ENCODE results near the gene ESYT2.
"Not testable (repeated sequence)": the region's sequence is repeated elsewhere in the genome, so short reads cannot be mapped to it uniquely, and the experiment has no call there.

ESYT2 gene

GRCh38 chr7:158702944-158703343, 126.4 kb downstream of the ESYT2 start:
- no peak for TF ChIP-seq CTCF (IDR thresholded peaks at IDR 0.05)

GRCh38 chr7:158702196-158702595, 127.1 kb downstream of the ESYT2 start:
- Histone ChIP-seq H3K4me3 (ENCODE audit: low read depth in 1 of 2, low read length in 1 of 2) (no peak overlapping the region), H3K4me1 (ENCODE audit: control insufficient read depth in 1 of 2, insufficient read depth in 1 of 2, low read depth in 1 of 2, low read length in 1 of 2) (peaks cover 26 to 27% of the 10 kb centered on the region in 2 experiments), H3K9me3 (no peaks in the 10 kb centered on the region), H3K27me3 (no peaks in the 10 kb centered on the region), H3K27ac (no peak overlapping the region), H3K36me3 (no peaks in the 10 kb centered on the region)
- no peak for TF ChIP-seq CTCF (IDR thresholded peaks at IDR 0.05)

More at GRCh38 chr7:158702944-158703343, 126.4 kb downstream of the ESYT2 start:
- H3K27me3 ChIP-seq: no peaks in the 10 kb centered on the region
- H3K9me3 ChIP-seq: no peaks in the 10 kb centered on the region
- H3K36me3 ChIP-seq: no peaks in the 10 kb centered on the region
- peaks cover 26 to 27% of the 10 kb centered on the region in 2 experiments for H3K4me1 ChIP-seq (ENCODE audit: control insufficient read depth in 1 of 2, insufficient read depth in 1 of 2, low read depth in 1 of 2, low read length in 1 of 2)
- no peak overlapping the region for H3K4me3 ChIP-seq (ENCODE audit: low read depth in 1 of 2, low read length in 1 of 2)
- H3K27ac ChIP-seq: no peak overlapping the region

GRCh38 chr7:158700008-158700407, 129.3 kb downstream of the ESYT2 start:
- H3K27me3 ChIP-seq: no peaks in the 10 kb centered on the region
- no peak overlapping the region for H3K4me3 ChIP-seq (ENCODE audit: low read depth in 1 of 2, low read length in 1 of 2)
- no peak for TF ChIP-seq CTCF (IDR thresholded peaks at IDR 0.05)
- no peaks in the 10 kb centered on the region for H3K36me3 ChIP-seq
- no peak overlapping the region for H3K27ac ChIP-seq
- no peaks in the 10 kb centered on the region for H3K9me3 ChIP-seq
- H3K4me1 ChIP-seq (ENCODE audit: control insufficient read depth in 1 of 2, insufficient read depth in 1 of 2, low read depth in 1 of 2, low read length in 1 of 2): peaks cover 20% of the 10 kb centered on the region in 2 experiments

- peaks cover 18 to 19% of the 10 kb centered on the region in 2 experiments for H3K4me1 ChIP-seq (ENCODE audit: control insufficient read depth in 1 of 2, insufficient read depth in 1 of 2, low read depth in 1 of 2, low read length in 1 of 2)
- H3K9me3 ChIP-seq: no peaks in the 10 kb centered on the region
- H3K27me3 ChIP-seq: no peaks in the 10 kb centered on the region
- no peak overlapping the region for H3K4me3 ChIP-seq (ENCODE audit: low read depth in 1 of 2, low read length in 1 of 2)
- no peak for TF ChIP-seq CTCF (IDR thresholded peaks at IDR 0.05)
- H3K36me3 ChIP-seq: peaks cover under 1% of the 10 kb centered on the region
- H3K27ac ChIP-seq: no peak overlapping the region
Measured at GRCh38 chr7:158699341-158699740, 130.0 kb downstream of the ESYT2 start.

- Histone ChIP-seq H3K27ac (no peak overlapping the region), H3K36me3 (peaks cover 7% of the 10 kb centered on the region), H3K4me1 (ENCODE audit: control insufficient read depth in 1 of 2, insufficient read depth in 1 of 2, low read depth in 1 of 2, low read length in 1 of 2) (peaks cover 12 to 13% of the 10 kb centered on the region in 2 experiments), H3K27me3 (no peaks in the 10 kb centered on the region), H3K4me3 (ENCODE audit: low read depth in 1 of 2, low read length in 1 of 2) (no peak overlapping the region), H3K9me3 (no peaks in the 10 kb centered on the region)
- no peak for TF ChIP-seq CTCF (IDR thresholded peaks at IDR 0.05)
Measured at GRCh38 chr7:158698657-158699195, 130.6 kb downstream of the ESYT2 start.

- H3K4me3 ChIP-seq (ENCODE audit: low read depth in 1 of 2, low read length in 1 of 2); H3K27ac ChIP-seq; H3K27me3 ChIP-seq; H3K9me3 ChIP-seq; H3K36me3 ChIP-seq: not testable (repeated sequence)
- peaks cover 8 to 12% of the 10 kb centered on the region in 2 experiments for H3K4me1 ChIP-seq (ENCODE audit: control insufficient read depth in 1 of 2, insufficient read depth in 1 of 2, low read depth in 1 of 2, low read length in 1 of 2)
Measured at GRCh38 chr7:158697597-158697996, 131.7 kb downstream of the ESYT2 start.

All from neutrophil (primary cell).